ENCODE measurements around the gene PLA2G6. TPM values are rescaled to one million over a fixed set of nuclear protein-coding genes. Genes with fewer than 3 reads are reported as not detected.

The PLA2G6 gene, protein sequence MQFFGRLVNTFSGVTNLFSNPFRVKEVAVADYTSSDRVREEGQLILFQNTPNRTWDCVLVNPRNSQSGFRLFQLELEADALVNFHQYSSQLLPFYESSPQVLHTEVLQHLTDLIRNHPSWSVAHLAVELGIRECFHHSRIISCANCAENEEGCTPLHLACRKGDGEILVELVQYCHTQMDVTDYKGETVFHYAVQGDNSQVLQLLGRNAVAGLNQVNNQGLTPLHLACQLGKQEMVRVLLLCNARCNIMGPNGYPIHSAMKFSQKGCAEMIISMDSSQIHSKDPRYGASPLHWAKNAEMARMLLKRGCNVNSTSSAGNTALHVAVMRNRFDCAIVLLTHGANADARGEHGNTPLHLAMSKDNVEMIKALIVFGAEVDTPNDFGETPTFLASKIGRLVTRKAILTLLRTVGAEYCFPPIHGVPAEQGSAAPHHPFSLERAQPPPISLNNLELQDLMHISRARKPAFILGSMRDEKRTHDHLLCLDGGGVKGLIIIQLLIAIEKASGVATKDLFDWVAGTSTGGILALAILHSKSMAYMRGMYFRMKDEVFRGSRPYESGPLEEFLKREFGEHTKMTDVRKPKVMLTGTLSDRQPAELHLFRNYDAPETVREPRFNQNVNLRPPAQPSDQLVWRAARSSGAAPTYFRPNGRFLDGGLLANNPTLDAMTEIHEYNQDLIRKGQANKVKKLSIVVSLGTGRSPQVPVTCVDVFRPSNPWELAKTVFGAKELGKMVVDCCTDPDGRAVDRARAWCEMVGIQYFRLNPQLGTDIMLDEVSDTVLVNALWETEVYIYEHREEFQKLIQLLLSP
- total RNA-seq, result 10 to 100 TPM; 12.9 to 24.2 (median 14.2) TPM

DNA sequence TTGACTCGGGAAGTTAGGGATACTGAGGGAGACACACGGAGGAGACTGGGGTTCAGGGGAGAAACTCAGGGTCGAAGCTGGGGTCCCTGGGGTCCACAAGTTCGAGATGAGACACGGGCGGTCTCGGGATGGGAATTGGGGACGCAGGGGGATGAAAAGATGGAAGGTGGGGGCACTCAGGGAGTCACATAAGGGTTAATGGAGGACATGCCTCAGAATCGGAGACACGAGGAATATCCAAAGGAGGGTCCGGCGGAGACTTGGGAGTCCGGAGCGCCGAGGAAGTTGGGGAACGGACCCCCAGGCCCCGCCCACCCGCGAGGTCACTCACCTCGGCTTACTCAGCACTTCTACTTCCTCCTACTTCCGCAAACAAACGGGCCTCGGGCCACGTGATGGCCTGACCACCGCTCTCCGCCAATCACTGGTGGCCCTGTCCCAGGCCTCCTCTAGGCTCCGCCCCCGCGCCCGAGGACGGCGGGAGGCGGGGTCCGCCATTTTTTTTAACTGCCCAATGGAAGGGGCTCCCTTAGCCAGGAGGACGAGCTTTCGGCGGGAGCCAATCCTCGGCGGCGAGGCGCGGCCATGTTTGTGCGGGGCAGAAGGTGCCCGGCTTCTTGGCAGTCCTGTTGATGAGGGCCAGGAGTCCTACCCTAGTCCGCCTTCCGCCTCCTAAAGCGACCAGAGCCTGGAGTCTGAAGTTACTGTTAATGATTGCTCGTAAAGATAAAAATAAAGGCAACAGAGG is at the start of gene PLA2G6:
Gene PLA2G6 (minus strand): TSS at position 378 of the 748 bp plus-strand sequence. CDS start 12,404 bp downstream, outside the sequence.
- intact Hi-C loops (cut with DNase I), result no loop called here
- H3K4me3 ChIP-seq, result peak within 1 kb of the TSS; percentile 43 to 81 (median 66)
- H3K4me1 ChIP-seq, result peaks cover 16 to 60% (median 33%) of the 10 kb centered on the region in 3 donors
- peak within 1 kb of the TSS; percentile 96 to 99 (median 96) for H3K27ac ChIP-seq
- 1% methylated on average over 24 to 31 of the region's 48 CpGs for WGBS, 2 donors
- DNase-seq, result peak; percentile 89
- H3K9me3 ChIP-seq, result no peaks in the 10 kb centered on the region
- TF ChIP-seq POLR2A (IDR thresholded peaks at IDR 0.05), result peak in 2 of 4 donors; percentile 35 to 64
- TF ChIP-seq, protein P1, sequence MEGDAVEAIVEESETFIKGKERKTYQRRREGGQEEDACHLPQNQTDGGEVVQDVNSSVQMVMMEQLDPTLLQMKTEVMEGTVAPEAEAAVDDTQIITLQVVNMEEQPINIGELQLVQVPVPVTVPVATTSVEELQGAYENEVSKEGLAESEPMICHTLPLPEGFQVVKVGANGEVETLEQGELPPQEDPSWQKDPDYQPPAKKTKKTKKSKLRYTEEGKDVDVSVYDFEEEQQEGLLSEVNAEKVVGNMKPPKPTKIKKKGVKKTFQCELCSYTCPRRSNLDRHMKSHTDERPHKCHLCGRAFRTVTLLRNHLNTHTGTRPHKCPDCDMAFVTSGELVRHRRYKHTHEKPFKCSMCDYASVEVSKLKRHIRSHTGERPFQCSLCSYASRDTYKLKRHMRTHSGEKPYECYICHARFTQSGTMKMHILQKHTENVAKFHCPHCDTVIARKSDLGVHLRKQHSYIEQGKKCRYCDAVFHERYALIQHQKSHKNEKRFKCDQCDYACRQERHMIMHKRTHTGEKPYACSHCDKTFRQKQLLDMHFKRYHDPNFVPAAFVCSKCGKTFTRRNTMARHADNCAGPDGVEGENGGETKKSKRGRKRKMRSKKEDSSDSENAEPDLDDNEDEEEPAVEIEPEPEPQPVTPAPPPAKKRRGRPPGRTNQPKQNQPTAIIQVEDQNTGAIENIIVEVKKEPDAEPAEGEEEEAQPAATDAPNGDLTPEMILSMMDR (IDR thresholded peaks at IDR 0.05), result no peak
- no peaks in the 10 kb centered on the region for H3K36me3 ChIP-seq
- H3K27me3 ChIP-seq, result no peaks in the 10 kb centered on the region

DNA sequence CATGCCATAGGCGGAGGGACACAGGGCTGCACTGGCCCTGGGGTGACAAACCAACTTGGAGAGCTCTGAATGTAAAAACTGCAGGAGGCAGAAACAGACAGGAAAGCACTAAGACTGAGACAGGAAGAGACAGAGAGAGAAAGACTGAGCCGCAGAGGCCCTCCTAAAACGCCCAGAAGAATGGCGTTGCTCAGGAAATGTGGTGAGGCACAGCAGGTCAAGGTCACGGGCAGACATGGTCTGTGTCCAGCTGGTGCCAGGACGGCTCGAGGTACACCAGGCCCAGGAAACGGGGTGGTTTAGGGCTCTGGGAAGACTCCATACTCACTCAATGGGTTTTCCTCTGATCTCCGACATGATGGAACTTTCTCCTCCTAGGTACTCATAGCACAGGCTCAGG is 49.3 kb upstream of the PLA2G6 start:
- Histone ChIP-seq H3K27me3 (no peaks in the 10 kb centered on the region), H3K4me1 (peaks cover 24 to 58% (median 27%) of the 10 kb centered on the region in 3 donors), H3K9me3 (no peaks in the 10 kb centered on the region), H3K36me3 (peaks cover 6 to 84% (median 8%) of the 10 kb centered on the region in 3 donors), H3K4me3 (no peak overlapping the region), H3K27ac (peak overlapping the region; percentile 55 to 82 (median 68))
- no peak for DNase-seq
- WGBS, 2 donors, result 71 to 84% methylated on average over 9 of the region's 9 CpGs
- intact Hi-C loops (cut with DNase I), result no loop called here
- TF ChIP-seq, protein P1 (IDR thresholded peaks at IDR 0.05), result no peak
- TF ChIP-seq POLR2A (IDR thresholded peaks at IDR 0.05), result no peak

DNA sequence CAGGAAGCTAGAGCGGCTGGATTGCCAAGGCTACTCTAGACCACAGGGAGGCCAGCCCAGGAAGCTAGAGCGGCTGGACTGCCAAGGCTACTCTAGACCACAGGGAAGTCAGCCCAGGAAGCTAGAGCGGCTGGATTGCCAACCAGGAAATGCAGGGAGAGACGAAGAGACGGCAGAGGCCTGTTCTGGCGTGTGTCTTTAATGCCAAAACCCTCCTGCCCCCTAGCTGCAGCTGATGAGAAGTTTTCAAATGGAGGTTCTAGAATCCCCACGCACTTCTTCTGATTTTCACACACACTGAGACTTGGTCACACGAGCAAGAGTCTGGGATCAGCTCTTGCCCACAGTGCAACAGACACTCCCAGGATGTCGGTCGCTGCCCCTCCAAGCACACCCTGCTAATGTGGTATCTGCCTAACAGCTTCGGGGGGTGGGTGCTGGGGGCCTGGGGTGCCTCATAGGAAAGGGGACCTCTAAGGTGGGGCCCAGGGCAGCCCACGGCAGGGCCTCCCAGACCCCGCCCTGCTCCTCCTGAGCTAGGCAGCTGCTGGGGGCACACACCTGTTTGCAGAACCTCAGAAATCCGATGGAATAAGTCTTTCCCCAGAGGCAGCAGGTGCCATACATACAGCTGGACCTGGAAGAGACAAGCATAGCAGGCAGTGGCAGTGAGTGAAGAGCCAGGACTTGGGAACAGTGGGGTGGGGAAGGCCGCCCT is 48.6 kb upstream of the PLA2G6 start:
- Histone ChIP-seq H3K4me3 (no peak overlapping the region), H3K4me1 (peaks cover 24 to 56% (median 27%) of the 10 kb centered on the region in 3 donors), H3K27ac (peak overlapping the region; percentile 55 to 82 (median 68)), H3K36me3 (peaks cover 6 to 84% (median 8%) of the 10 kb centered on the region in 3 donors), H3K9me3 (no peaks in the 10 kb centered on the region), H3K27me3 (no peaks in the 10 kb centered on the region)
- TF ChIP-seq, protein P1 (IDR thresholded peaks at IDR 0.05), result peak; percentile 24 to 87 (median 72)
- TF ChIP-seq POLR2A (IDR thresholded peaks at IDR 0.05), result no peak
- intact Hi-C loops (cut with DNase I), result no loop called here
- DNase-seq, result no peak
- WGBS, 2 donors, result 19% methylated on average over 5 of the region's 15 CpGs; no CpG with 5 or more reads in 1 of the 2 donors

DNA sequence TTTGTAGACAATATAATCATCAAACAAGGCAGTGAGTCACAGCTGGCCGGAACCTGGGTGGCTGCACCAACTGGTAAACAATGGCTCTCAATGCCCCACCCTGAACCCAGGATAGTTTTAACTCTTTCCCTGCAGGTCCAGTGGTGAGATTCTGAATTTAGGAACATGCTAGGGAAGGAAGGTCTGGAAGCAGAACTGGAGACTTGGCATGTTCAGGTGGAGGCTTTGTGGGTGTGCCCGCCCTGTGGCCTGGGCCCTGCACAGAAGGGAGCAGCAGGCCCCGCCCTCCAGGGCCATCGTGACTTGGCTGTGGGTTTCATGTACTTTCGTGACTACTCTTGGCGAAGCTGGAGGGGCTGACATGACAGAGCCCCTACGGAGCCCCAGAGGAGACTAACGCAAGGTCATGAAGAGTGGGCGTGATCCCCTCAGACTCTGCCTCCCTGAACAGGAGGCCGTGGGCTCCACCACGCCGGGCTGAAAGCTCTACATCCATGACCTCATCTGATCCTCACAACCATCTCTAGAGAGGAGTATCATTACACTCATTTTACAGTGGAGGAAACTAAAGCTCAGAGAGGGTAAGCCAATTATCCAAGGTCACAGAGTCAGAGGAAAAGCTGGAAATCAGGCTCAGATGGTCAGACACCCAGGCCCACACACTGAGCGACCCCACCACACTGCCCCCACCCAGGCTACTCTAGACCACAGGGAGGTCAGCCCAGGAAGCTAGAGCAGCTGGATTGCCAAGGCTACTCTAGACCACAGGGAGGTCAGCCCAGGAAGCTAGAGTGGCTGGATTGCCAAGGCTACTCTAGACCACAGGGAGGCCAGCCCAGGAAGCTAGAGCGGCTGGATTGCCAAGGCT is 47.5 kb upstream of the PLA2G6 start:
- DNase-seq, result no peak
- Histone ChIP-seq H3K27me3 (no peaks in the 10 kb centered on the region), H3K4me1 (peaks cover 24 to 52% (median 27%) of the 10 kb centered on the region in 3 donors), H3K36me3 (peaks cover 7 to 84% (median 14%) of the 10 kb centered on the region in 3 donors), H3K27ac (peak overlapping the region; percentile 87 to 93 (median 89)), H3K4me3 (peak overlapping the region in 1 of 4 donors; percentile 0), H3K9me3 (no peaks in the 10 kb centered on the region)
- TF ChIP-seq, protein P1 (IDR thresholded peaks at IDR 0.05), result peak in 1 of 6 experiments; percentile 12
- TF ChIP-seq POLR2A (IDR thresholded peaks at IDR 0.05), result no peak
- 39 to 42% methylated on average over 3 to 5 of the region's 14 CpGs for WGBS, 2 donors
- intact Hi-C loops (cut with DNase I), result loop anchor here (10.0 kb wide), 1 partner anchor 124 kb away; no protein-coding TSS in a partner anchor

Data from esophagus squamous epithelium (tissue), 5 donors.